NCI-H2107 (cell line): ENCODE measurements around the gene MDH2.
"Not testable (repeated sequence)": the region's sequence is repeated elsewhere in the genome, so short reads cannot be mapped to it uniquely, and the experiment has no call there.

ENCODE experiments used
- DNase-seq: peaks from one replicate; lab custom pipeline; 2025; lab: John Stamatoyannopoulos, UW

The MDH2 gene

DNA sequence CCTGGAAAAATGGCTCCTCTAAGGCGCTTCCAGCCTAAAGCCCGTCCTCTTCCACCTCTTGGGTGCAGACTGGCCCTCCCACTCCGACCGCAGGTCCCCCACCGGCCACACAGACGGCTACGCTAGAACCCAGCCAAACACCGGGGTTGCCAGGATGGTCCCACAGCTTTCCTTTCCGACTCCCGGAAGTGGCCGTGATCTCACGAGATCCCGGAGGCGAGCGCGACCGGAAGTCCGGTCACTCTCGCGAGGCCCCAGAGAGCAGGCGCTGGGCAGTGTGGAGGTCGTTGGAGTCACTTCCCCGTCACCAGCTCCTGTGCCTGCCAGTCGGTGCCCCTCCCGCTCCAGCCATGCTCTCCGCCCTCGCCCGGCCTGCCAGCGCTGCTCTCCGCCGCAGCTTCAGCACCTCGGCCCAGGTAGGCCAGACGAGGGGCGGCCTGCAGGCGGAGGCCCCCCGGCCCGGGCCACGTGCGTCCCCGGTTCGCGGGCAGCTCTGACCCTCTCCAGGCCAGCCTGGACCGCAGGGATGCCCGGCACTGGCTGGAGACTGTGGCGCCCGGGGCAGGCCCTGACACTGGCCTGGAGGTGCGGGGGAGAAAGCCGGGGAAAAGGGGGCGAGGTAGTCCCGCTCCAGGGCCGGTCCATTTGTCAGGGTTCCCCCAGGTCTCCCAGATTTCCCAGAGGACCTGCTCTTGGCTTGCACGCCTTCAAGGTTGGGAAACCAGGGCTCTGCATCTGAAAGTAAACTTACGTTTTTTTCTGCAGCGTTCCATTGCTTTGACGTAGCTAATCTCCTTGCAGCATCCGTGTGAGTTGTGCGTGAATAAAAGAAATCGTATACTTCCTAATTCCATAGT, at the start of gene MDH2, which contains the start of gene STYXL1:
TSS of gene MDH2 (plus strand) at position 296 of the 857 bp plus-strand sequence. CDS start at position 351, 55 bp downstream.
TSS of gene STYXL1 (minus strand) at position 190 of the 857 bp plus-strand sequence. CDS start 17,477 bp downstream, outside the sequence.
- peak; percentile 89 for DNase-seq

DNA sequence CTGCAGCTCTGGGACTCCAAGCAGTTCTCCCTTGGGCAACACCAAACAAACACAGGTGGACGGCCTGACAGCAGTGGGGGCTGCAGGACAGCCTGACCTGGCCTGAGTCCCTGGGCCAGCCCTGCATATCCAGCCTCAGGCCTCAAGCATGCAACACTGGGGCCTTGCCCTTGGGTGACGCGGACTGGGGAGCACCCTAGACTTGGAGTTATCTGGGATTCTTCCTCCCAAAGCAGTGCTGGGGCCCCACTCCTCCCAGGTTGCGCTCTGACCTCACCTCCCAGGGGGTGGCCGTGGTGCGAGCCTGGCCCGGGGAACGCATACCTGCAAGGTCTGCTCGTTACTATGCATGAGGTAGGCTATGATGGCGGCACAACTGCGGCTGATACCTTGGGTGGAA, 47.3 kb upstream of the MDH2 start:
- DNase-seq: no peak

DNA sequence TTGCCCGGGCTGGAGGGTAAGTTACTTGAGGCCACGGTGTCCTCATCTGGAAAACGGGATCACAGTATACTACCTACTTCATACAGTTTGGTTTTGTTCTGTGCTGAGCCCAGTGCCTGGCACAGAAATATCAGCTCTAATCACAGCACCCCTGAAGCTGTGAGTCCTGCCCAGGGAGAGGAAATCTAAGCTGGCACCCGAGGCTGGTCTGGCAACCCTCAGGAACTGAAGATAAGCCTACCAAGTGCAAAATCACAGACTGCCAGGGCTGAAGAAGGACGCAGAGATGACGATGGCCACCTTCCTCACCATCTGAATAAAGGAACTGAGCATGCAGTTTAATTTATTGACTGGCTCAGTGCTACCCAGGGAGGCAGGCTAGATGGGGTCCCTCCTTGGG, 45.8 kb upstream of the MDH2 start:
- DNase-seq: no peak

GRCh38 chr7:76002822-76003221, 45.1 kb upstream of the MDH2 start:
- DNase-seq: no peak

DNA sequence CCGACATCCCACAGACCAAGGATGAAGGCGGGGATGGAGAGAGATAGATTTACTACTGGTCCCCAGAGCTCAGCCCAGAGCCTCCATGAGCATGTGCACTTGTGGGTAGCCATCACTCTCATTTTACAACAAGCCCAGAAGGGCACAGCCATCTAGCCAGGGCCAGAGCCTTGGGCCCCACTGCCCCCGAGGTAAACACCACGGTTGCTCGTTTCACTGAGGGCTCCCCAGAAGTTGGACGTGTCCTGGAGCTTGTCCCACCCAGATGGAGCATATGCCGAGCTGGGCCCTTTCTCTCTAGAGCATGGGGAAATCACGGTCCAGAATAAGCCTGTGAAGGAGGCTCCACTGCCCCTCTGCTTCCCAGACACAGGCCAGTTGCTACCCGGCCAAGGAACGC, 44.6 kb upstream of the MDH2 start:
- DNase-seq: no peak

GRCh38 chr7:76005004-76005403, 42.9 kb upstream of the MDH2 start:
- DNase-seq: not testable (repeated sequence)

DNA sequence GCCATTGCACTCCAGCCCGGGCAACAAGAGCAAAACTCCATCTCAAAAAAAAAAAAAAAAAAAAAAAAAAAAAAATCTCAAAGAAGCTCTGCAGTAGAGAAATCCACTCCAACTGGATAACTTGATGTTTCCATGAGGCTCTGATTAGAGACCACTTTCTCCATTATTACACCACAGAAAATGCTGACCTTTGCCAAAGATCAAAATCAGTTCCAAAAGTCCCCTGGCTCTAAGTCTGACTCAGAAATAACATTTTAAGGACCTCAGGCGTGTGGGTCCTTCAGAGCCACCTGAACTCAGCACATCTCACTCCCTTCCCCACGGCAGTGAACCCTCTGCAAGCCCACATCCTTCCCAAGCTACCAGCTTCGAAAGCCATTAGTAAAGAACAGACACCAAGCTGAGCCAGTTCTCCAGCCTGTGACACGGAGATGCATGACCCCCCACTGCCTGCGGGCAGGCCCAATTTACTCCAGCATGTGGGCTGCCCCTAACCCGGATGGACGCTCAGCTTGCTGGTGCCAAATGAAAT, 39.7 kb upstream of the MDH2 start:
- no peak for DNase-seq

- no peak for DNase-seq
Measured at GRCh38 chr7:76009672-76010600, 38.0 kb upstream of the MDH2 start.

GRCh38 chr7:76011442-76011861, 36.5 kb upstream of the MDH2 start:
- DNase-seq: no peak

DNA sequence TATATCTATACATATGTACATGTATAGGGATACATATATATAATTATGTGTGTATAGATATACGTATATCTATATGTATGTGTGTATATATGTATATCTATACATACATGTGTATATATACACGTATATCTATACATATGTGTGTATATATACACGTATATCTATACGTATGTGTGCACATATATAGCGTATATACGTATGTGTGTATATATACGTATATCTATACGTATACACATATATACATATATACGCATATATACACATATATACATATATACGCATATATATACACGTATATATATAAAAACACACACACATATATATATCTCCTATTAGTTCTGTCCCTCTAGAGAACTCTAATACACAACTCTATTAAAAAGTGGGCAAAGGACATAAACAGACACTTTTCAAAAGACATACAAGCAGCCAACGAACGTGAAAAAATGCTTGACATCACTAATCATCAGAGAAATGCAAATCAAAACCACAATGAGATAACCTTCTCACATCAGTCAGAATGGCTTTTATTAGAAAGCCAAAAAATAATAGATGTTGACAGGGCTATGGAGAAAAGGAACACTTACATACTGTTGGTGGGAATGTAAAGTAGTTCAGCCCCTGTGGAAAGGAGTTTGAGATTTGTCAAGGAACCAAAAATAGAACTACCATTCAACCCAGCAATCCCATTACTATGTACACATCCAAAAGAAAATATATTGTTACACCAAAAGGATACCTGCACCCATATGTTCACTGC, 31.5 kb upstream of the MDH2 start:
- no peak for DNase-seq

DNA sequence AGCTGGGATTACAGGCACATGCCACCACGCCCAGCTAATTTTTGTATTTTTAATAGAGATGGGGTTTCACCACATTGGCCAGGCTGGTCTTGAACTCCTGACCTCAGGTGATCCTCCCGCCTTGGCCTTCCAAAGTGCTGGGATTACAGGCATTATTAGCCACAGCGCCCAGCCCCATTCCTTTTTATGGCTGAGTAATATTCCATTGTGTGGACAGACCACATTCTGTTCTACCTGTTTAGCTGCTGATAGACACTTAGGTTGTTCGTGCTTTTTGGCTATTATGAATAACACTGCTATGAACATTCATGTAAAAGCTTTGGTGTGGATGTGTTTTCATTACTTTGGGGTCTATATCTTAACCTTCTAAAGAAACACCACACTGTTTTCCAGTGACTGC, 29.4 kb upstream of the MDH2 start:
- not testable (repeated sequence) for DNase-seq

- peak; percentile 52 for DNase-seq
Measured at GRCh38 chr7:76020031-76020714, 27.7 kb upstream of the MDH2 start.

GRCh38 chr7:76022026-76022780, 25.7 kb upstream of the MDH2 start:
- no peak for DNase-seq

- DNase-seq: no peak
Measured at GRCh38 chr7:76023002-76023401, 24.9 kb upstream of the MDH2 start.

DNA sequence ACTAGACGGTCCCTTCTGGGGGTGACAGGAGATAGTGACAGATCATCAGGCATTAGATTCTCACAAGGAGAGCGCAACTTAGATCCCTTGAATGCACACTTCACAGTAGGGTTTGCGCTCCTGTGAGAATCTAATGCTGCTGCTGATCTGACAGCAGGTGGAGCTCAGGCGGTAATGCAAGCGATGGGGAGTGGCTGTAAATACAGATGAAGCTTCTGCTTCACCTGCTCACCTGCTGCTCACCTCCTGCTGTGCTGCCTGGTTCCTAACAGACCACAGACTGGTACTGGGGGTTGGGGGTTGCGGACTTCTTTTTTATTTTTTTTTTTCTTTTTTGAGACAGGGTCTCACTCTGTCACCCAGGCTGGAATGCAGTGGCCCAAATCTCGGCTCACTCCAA, 18.2 kb upstream of the MDH2 start:
- not testable (repeated sequence) for DNase-seq

DNA sequence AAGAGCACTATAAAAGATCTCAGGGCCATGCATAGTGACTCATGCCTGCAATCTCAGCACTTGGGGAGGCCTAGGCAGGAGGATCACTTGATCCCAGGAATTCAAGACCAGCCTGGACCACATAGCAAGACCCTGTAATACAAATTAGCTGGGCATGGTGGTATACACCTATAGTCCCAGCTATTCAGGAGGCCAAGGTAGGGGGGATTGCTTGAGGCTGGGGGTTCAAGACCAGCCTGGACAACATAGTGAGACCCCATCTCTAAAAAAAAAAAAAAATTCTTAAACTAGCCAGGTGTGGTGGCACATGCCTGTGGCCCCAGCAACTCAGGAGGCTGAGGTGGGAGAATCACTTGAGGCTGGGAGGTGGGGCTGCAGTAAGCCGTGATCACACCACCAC, 15.9 kb upstream of the MDH2 start:
- no peak for DNase-seq

GRCh38 chr7:76037310-76037709, 10.6 kb upstream of the MDH2 start:
- no peak for DNase-seq

DNA sequence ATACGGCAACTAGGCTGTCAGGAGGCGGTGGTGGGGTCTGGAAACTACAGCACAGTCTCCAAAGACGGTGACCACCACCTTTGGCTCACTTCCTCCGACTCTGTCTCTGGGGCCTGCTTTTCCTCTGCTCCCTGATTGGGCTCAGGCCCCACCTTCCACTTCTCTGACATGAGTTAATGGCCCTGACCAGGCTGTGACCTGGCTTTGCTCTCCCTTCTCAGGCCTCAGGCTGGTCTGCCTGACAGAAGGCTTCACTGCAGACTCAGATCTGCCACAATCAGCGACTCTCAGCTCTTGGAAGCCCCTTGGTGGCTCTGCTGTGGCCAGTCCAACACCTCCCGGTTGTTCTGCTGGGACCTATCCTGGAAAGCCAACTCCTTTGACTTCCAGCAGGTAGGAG, 7.8 kb upstream of the MDH2 start:
- DNase-seq: no peak

- DNase-seq: no peak
Measured at GRCh38 chr7:76044375-76044865, 3.5 kb upstream of the MDH2 start.

GRCh38 chr7:76047305-76047810, 548 bp upstream of the MDH2 start:
- no peak for DNase-seq
